ENCODE results near the gene LLPH. TPM values are rescaled to one million over a fixed set of nuclear protein-coding genes. Genes with fewer than 3 reads are reported as not detected.

LLPH gene
- total and polyA plus RNA-seq, 2 of the 13 experiments (the other 11 are each of a cell fraction or from before 2014, with no cell fraction given), result 4.2 to 25.6 TPM

- TF ChIP-seq GLI4 (CRISPR knock-in tag; IDR thresholded peaks at IDR 0.05; ENCODE audit: borderline replicate concordance), result no peak
- peak; percentile 25; the same call in 1 of the 2 replicates for TF ChIP-seq NFAT5 (CRISPR knock-in tag; IDR thresholded peaks at IDR 0.05)
- TF ChIP-seq TEF (CRISPR knock-in tag; IDR thresholded peaks at IDR 0.05), result peak; percentile 69; the same call in 1 of the 2 replicates
- peak; percentile 65 for TF ChIP-seq ZNF777 (CRISPR knock-in tag; IDR thresholded peaks at IDR 0.05)
- 0 out of 2 replicates have a peak, but pooled peaks have one; percentile 71 for TF ChIP-seq GTF3A (CRISPR knock-in tag; conservative IDR thresholded peaks at IDR 0.05)
- TF ChIP-seq GLMP (CRISPR knock-in tag; IDR thresholded peaks at IDR 0.05; ENCODE audit: borderline replicate concordance), result no peak
- TF ChIP-seq HDAC2 (CRISPR knock-in tag; IDR thresholded peaks at IDR 0.05), result peak; percentile 65; the same call in 1 of the 2 replicates
- TF ChIP-seq ZSCAN5A (CRISPR knock-in tag; IDR thresholded peaks at IDR 0.05; ENCODE audit: borderline replicate concordance), result no peak; the same call in 1 of the 2 replicates
- TF ChIP-seq ZKSCAN1 (IDR thresholded peaks at IDR 0.05; ENCODE audit: low read length), result no peak
- TF ChIP-seq ZSCAN21 (CRISPR knock-in tag; IDR thresholded peaks at IDR 0.05; ENCODE audit: borderline replicate concordance), result peak; percentile 96
- TF ChIP-seq MTF2 (CRISPR knock-in tag; IDR thresholded peaks at IDR 0.05; ENCODE audit: borderline replicate concordance), result no peak; the same call in 1 of the 2 replicates
- peak in 1 of 2 experiments; percentile 49; a peak in 1 of 4 replicates for TF ChIP-seq ATF4 (CRISPR knock-in tag; IDR thresholded peaks at IDR 0.05)
- no peak for TF ChIP-seq ZNF33A (CRISPR knock-in tag; IDR thresholded peaks at IDR 0.05; ENCODE audit: borderline replicate concordance)
- peak; percentile 76; the same call in 1 of the 2 replicates for TF ChIP-seq ZNF703 (CRISPR knock-in tag; IDR thresholded peaks at IDR 0.05; ENCODE audit: borderline replicate concordance)
- TF ChIP-seq ZNF354B (CRISPR knock-in tag; IDR thresholded peaks at IDR 0.05), result no peak
- peak; percentile 42; the same call in 1 of the 2 replicates for TF ChIP-seq ISL2 (CRISPR knock-in tag; IDR thresholded peaks at IDR 0.05)
These were observed 38.9 kb upstream of the LLPH start, which contains the start of gene TMBIM4 (continued) for GRCh38 chr12:66169221-66170170.
